GM10248 (cell line): ENCODE data around the gene WDR18.
A peak's percentile ranks its signal among the peaks of the same experiment; 100 is the strongest.

ENCODE experiments used
- CTCF ChIA-PET: fragments of 300-600 bp; sonication (Branson Sonifier 250); formaldehyde crosslinking; extraction: SDS; loops from one replicate; lab custom pipeline; 2021; ENCODE audit warnings: antibody characterized with exemption; lab: Yijun Ruan, JAX
- POLR2A ChIA-PET: fragments of 350-650 bp; sonication (Branson Sonifier 250); formaldehyde crosslinking; extraction: SDS; loops from one replicate; lab custom pipeline; 2020; ENCODE audit warnings: antibody characterized with exemption; lab: Yijun Ruan, JAX
- DNase-seq: peaks from one replicate; pipeline ENCODE4 v3.0.0; 2012; ENCODE audit errors: extremely low spot score
- TF ChIP-seq, protein P1 (sequence below): IDR thresholded peaks from 2 replicates; pipeline ENCODE4 v1.5.1; 2012; ENCODE audit warnings: mild to moderate bottlenecking, low read depth; ENCODE audit errors: extremely low read depth, missing control alignments, control extremely low read depth

Gene WDR18

DNA sequence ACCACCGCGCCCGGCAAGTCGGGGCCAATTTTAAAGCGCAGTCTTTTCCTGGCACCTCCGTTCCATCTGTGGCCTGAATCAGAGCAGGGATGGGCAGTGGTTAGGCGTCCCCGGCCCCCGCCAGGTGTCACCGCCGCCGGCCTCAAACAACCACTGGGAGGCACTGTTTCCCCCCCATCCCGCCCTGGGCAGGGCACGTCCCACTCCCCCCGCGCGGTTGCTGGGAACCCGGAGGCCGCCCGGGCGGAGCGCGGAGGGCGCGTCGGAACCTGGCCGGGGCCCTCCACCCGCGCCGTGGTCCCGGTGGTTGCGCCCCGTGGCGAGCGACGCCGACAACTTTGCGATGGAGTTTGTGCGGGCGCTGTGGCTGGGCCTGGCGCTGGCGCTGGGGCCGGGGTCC is 15.9 kb downstream of the WDR18 start, which contains the start of gene GRIN3B:
GRIN3B (plus strand) TSS at position 325 of the 400 bp plus-strand sequence; CDS start at position 344, 19 bp downstream.
- POLR2A ChIA-PET = no interaction called here
- CTCF ChIA-PET = interaction anchor here (1.1 to 1.4 kb wide), 2 partner anchors 13 to 20 kb away, joined by 3 to 4 read pairs; no protein-coding TSS in a partner anchor
- TF ChIP-seq, protein P1, sequence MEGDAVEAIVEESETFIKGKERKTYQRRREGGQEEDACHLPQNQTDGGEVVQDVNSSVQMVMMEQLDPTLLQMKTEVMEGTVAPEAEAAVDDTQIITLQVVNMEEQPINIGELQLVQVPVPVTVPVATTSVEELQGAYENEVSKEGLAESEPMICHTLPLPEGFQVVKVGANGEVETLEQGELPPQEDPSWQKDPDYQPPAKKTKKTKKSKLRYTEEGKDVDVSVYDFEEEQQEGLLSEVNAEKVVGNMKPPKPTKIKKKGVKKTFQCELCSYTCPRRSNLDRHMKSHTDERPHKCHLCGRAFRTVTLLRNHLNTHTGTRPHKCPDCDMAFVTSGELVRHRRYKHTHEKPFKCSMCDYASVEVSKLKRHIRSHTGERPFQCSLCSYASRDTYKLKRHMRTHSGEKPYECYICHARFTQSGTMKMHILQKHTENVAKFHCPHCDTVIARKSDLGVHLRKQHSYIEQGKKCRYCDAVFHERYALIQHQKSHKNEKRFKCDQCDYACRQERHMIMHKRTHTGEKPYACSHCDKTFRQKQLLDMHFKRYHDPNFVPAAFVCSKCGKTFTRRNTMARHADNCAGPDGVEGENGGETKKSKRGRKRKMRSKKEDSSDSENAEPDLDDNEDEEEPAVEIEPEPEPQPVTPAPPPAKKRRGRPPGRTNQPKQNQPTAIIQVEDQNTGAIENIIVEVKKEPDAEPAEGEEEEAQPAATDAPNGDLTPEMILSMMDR = peak; percentile 36
- DNase-seq = peak; percentile 82

DNA sequence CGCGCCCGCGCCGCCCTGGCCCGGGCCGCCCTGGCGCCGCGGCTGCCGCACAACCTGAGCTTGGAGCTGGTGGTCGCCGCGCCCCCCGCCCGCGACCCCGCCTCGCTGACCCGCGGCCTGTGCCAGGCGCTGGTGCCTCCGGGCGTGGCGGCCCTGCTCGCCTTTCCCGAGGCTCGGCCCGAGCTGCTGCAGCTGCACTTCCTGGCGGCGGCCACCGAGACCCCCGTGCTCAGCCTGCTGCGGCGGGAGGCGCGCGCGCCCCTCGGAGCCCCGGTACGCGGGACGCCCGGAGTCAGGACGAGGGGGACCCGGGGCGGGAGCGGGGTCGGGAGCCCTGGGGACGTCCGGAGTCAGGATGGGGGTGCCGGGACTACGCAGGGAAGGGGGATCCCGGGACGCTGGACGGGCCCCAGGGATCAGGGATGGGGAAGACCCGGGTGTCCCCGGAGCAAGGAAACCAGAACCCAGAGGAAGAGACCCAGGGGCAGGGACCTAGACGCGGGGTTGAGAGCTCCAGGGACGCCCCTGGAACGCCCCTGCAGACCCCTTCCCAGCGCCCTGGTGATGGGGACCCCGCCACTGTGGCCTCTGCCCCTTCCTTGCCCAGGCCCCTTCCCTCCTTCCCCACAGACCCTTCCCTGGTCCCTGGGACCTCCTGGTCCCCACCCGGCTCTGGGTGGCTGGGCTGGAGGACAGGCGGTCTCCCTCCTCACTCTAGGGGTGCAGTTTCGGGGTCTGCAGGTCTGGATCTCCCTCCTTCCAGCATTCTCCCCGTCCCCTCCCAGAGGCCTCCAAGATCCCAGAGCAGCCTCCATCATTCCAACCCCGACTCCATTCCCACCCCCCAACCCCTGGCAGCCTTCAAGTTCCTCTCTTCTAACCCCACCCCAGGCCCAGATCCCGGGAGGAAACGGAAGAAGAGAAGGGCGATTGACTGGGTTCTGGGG is 16.7 kb downstream of the WDR18 start:
- DNase-seq = no peak
- ChIA-PET CTCF (interaction anchor here (0.8 to 1.1 kb wide), 5 partner anchors 21 to 241 kb away, joined by 3 to 4 read pairs (median 3); partner anchors contain the start of gene ATP5F1D), POLR2A (interaction anchor here (0.5 kb wide), 1 partner anchor 134 kb away, joined by 3 read pairs; no protein-coding TSS in a partner anchor)
- TF ChIP-seq, protein P1 = no peak

DNA sequence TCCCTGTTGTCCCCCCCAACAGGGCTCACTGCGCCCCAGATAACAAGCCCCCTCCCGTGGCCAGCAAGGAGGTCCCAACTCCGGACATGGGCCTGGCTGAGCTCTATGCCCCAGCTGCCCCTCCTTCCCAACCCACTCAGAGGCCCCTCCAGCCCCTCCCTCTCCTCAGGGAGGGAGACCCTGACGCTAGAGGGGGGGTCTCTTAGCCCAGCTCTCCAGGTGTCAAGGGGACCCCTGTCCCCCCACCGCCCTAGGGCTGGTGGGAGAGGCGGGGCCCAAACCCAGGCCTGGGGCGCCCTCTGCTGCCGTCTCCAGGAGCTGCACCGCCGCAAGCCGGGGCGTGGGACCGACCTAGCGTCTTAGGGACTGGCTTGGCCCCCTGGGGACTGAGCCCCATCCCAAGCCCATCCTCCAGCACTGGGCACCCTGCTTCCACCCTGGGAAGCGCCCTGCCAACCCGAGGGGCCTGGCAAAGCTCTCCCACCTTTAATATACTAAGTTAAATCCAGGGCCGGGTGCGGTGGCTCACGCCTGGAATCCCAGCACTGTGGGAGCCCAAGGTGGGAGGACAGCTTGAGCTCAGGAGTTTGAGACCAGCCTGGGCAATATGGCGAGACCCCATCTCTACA is 17.5 kb downstream of the WDR18 start:
- ChIA-PET POLR2A (no interaction called here), CTCF (interaction anchor here (0.8 to 1.0 kb wide), 4 partner anchors 42 to 240 kb away, joined by 3 to 4 read pairs (median 3); partner anchors contain the start of gene ATP5F1D)
- TF ChIP-seq, protein P1 = peak; percentile 94
- DNase-seq = peak; percentile 84

DNA sequence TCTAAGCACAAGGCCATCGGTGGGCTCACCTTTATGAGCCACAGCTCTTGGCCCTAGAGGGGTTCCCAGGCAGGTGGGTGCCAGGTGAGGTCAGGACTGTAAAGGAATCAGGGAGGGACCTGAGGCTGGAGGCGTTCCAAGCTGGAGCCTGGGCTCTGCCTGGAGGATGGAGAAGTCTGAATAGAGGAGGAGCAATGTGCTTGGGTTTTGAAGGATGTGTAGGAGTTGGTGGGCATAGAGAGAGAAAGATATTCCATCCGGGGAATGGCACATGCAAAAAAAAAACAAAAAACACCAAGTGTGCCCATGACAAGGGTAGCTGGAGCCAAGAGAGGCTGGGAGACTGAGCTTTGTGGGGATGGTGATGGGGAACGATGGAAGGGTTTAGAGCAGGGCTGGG is 18.5 kb downstream of the WDR18 start:
- ChIA-PET POLR2A (interaction anchor here (0.6 to 0.7 kb wide), 2 partner anchors 15 to 1148 kb away, joined by 3 to 4 read pairs; no protein-coding TSS in a partner anchor), CTCF (no interaction called here)
- TF ChIP-seq, protein P1 = no peak
- no peak for DNase-seq

DNA sequence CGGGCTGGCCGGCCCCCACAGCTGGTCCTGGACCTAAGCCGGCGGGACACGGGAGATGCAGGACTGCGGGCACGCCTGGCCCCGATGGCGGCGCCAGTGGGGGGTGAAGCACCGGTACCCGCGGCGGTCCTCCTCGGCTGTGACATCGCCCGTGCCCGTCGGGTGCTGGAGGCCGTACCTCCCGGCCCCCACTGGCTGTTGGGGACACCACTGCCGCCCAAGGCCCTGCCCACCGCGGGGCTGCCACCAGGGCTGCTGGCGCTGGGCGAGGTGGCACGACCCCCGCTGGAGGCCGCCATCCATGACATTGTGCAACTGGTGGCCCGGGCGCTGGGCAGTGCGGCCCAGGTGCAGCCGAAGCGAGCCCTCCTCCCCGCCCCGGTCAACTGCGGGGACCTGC is 19.1 kb downstream of the WDR18 start:
- TF ChIP-seq, protein P1 = no peak
- CTCF ChIA-PET = interaction anchor here (0.8 to 1.4 kb wide), 4 partner anchors 19 to 233 kb away, joined by 3 to 5 read pairs (median 4); partner anchors contain the start of gene WDR18
- DNase-seq = no peak
- POLR2A ChIA-PET = interaction anchor here (0.6 kb wide), 2 partner anchors 13 to 1148 kb away, joined by 3 read pairs; no protein-coding TSS in a partner anchor

DNA sequence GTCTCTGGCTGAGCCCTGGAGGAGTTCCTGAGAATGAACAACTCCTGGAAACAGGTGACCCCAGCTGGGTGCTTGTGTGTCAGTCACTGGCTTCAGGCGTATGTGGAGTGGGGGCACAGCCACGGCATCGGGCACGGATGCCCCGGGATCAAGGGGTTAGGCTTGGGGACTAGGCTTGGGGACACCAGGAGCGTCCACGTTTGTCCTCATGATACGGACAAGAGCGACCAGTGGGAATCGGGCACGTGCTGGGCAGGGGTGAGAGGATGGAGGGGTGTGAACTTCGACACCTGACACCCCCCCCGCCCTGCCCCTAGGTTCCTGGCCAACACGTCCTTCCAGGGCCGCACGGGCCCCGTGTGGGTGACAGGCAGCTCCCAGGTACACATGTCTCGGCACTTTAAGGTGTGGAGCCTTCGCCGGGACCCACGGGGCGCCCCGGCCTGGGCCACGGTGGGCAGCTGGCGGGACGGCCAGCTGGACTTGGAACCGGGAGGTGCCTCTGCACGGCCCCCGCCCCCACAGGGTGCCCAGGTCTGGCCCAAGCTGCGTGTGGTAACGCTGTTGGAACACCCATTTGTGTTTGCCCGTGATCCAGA is 20.2 kb downstream of the WDR18 start:
- ChIA-PET POLR2A (interaction anchor here (0.6 kb wide), 2 partner anchors 11 to 57 kb away, joined by 3 read pairs; no protein-coding TSS in a partner anchor), CTCF (interaction anchor here (0.6 to 2.4 kb wide), 7 partner anchors 15 to 234 kb away, joined by 3 to 7 read pairs (median 4); partner anchors contain the start of gene WDR18)
- TF ChIP-seq, protein P1 = no peak
- DNase-seq = no peak
